Measurements from ENCODE around the gene NCAM1.

Gene NCAM1

GRCh38 chr11:113319085-113319484, 357.9 kb downstream of the NCAM1 start:
- TF ChIP-seq, protein P1, sequence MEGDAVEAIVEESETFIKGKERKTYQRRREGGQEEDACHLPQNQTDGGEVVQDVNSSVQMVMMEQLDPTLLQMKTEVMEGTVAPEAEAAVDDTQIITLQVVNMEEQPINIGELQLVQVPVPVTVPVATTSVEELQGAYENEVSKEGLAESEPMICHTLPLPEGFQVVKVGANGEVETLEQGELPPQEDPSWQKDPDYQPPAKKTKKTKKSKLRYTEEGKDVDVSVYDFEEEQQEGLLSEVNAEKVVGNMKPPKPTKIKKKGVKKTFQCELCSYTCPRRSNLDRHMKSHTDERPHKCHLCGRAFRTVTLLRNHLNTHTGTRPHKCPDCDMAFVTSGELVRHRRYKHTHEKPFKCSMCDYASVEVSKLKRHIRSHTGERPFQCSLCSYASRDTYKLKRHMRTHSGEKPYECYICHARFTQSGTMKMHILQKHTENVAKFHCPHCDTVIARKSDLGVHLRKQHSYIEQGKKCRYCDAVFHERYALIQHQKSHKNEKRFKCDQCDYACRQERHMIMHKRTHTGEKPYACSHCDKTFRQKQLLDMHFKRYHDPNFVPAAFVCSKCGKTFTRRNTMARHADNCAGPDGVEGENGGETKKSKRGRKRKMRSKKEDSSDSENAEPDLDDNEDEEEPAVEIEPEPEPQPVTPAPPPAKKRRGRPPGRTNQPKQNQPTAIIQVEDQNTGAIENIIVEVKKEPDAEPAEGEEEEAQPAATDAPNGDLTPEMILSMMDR (IDR thresholded peaks at IDR 0.05; ENCODE audit: insufficient read depth, low read length, poor library complexity, severe bottlenecking), result no peak
- no peak for TF ChIP-seq EZH2phosphoT487 (conservative IDR thresholded peaks at IDR 0.05; ENCODE audit: low read length)
- Histone ChIP-seq H4K20me1 (ENCODE audit: low read depth, low read length) (no peaks in the 10 kb centered on the region), H3K27me3 (ENCODE audit: low read length) (no peaks in the 10 kb centered on the region), H3K27ac (ENCODE audit: low read depth, low read length) (no peak overlapping the region), H3K36me3 (ENCODE audit: low read length) (no peaks in the 10 kb centered on the region), H3K9me3 (ENCODE audit: insufficient read depth, low read length) (no peaks in the 10 kb centered on the region), H2AFZ (ENCODE audit: low read depth, low read length, severe bottlenecking) (no peak overlapping the region), H3F3A (ENCODE audit: insufficient read depth) (0 out of 2 replicates have a peak, but pooled peaks cover 3% of the 10 kb centered on the region), H3K4me3 (ENCODE audit: insufficient read depth, low read length, poor library complexity, severe bottlenecking) (no peak overlapping the region), H3K4me2 (ENCODE audit: low read depth, low read length, poor library complexity, severe bottlenecking) (no peak overlapping the region), H3K9ac (ENCODE audit: low read length) (no peak overlapping the region), H3K9me2 (replicated peaks; ENCODE audit: insufficient read depth, low read length) (no peaks in the 10 kb centered on the region), H3K79me2 (ENCODE audit: insufficient read depth, low read length) (no peaks in the 10 kb centered on the region)

DNA sequence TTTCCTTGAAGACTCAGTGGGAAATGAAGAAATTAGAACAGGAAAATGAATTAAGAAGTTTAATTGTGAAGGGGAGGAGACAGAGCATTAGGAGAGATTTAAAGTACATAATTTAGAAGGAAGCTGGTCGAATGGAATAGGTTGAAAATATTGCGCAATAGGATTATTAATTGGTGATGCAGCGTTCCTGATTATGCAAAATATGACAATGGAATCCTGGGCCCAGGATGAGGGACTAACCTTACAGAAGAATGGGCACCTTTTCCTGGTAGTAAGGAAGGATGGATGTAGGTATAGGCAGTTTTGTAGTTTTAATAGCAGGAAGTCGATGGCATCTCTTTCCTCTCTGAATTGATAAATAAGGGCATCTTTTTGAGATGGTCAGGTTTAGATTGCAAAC, 360.9 kb downstream of the NCAM1 start:
- Histone ChIP-seq H3K27ac (ENCODE audit: low read depth, low read length) (no peak overlapping the region), H2AFZ (ENCODE audit: low read depth, low read length, severe bottlenecking) (no peak overlapping the region), H3K79me2 (ENCODE audit: insufficient read depth, low read length) (no peaks in the 10 kb centered on the region), H3F3A (ENCODE audit: insufficient read depth) (no peaks in the 10 kb centered on the region), H3K9me2 (replicated peaks; ENCODE audit: insufficient read depth, low read length) (no peaks in the 10 kb centered on the region), H3K4me2 (ENCODE audit: low read depth, low read length, poor library complexity, severe bottlenecking) (no peak overlapping the region), H3K4me3 (ENCODE audit: insufficient read depth, low read length, poor library complexity, severe bottlenecking) (no peak overlapping the region), H3K36me3 (ENCODE audit: low read length) (no peaks in the 10 kb centered on the region), H4K20me1 (ENCODE audit: low read depth, low read length) (no peaks in the 10 kb centered on the region), H3K9ac (ENCODE audit: low read length) (no peak overlapping the region), H3K27me3 (ENCODE audit: low read length) (no peaks in the 10 kb centered on the region), H3K9me3 (ENCODE audit: insufficient read depth, low read length) (no peaks in the 10 kb centered on the region)
- no peak for TF ChIP-seq EZH2phosphoT487 (conservative IDR thresholded peaks at IDR 0.05; ENCODE audit: low read length)
- TF ChIP-seq, protein P1 (IDR thresholded peaks at IDR 0.05; ENCODE audit: insufficient read depth, low read length, poor library complexity, severe bottlenecking), result no peak

- H3K9me2 ChIP-seq (replicated peaks; ENCODE audit: insufficient read depth, low read length), result no peaks in the 10 kb centered on the region
- no peaks in the 10 kb centered on the region for H3K79me2 ChIP-seq (ENCODE audit: insufficient read depth, low read length)
- H3K36me3 ChIP-seq (ENCODE audit: low read length), result no peaks in the 10 kb centered on the region
- H3K27me3 ChIP-seq (ENCODE audit: low read length), result no peaks in the 10 kb centered on the region
- H3K9ac ChIP-seq (ENCODE audit: low read length), result no peak overlapping the region
- H3K4me3 ChIP-seq (ENCODE audit: insufficient read depth, low read length, poor library complexity, severe bottlenecking), result no peak overlapping the region
- TF ChIP-seq, protein P1 (IDR thresholded peaks at IDR 0.05; ENCODE audit: insufficient read depth, low read length, poor library complexity, severe bottlenecking), result no peak
- no peak for TF ChIP-seq EZH2phosphoT487 (conservative IDR thresholded peaks at IDR 0.05; ENCODE audit: low read length)
- H4K20me1 ChIP-seq (ENCODE audit: low read depth, low read length), result no peaks in the 10 kb centered on the region
- H3K9me3 ChIP-seq (ENCODE audit: insufficient read depth, low read length), result no peaks in the 10 kb centered on the region
- no peak overlapping the region for H2AFZ ChIP-seq (ENCODE audit: low read depth, low read length, severe bottlenecking)
- H3K4me2 ChIP-seq (ENCODE audit: low read depth, low read length, poor library complexity, severe bottlenecking), result no peak overlapping the region
- no peak overlapping the region for H3K27ac ChIP-seq (ENCODE audit: low read depth, low read length)
- H3F3A ChIP-seq (ENCODE audit: insufficient read depth), result no peaks in the 10 kb centered on the region
Measured at GRCh38 chr11:113324250-113324649, 363.0 kb downstream of the NCAM1 start.

All from SU-DHL-6 (cell line).